ENCODE data around the gene TBC1D25. TPM values are rescaled to one million over a fixed set of nuclear protein-coding genes. Genes with fewer than 3 reads are reported as not detected.
"Not testable (repeated sequence)": the region's sequence is repeated elsewhere in the genome, so short reads cannot be mapped to it uniquely, and the experiment has no call there.

The TBC1D25 gene
- total RNA-seq, 1 donor from 2014 or later = 12.5 TPM

GRCh38 chrX:48514868-48515460 lies 24.6 kb upstream of the TBC1D25 start:
- H3K27me3 Mint-ChIP-seq (ENCODE audit: unreplicated experiment) = peaks cover 3% of the 10 kb centered on the region
- peaks cover 9% of the 10 kb centered on the region for H3K36me3 Mint-ChIP-seq (ENCODE audit: low read depth, unreplicated experiment)
- no peak for DNase-seq (ENCODE audit: low spot score)
- H3K27ac Mint-ChIP-seq (ENCODE audit: unreplicated experiment) = no peak overlapping the region
- no peaks in the 10 kb centered on the region for H3K4me1 Mint-ChIP-seq (ENCODE audit: unreplicated experiment)
- H3K4me3 Mint-ChIP-seq (ENCODE audit: unreplicated experiment) = no peak overlapping the region
- H3K9me3 Mint-ChIP-seq (ENCODE audit: unreplicated experiment) = no peaks in the 10 kb centered on the region
- TF ChIP-seq CTCF (IDR thresholded peaks at IDR 0.05; ENCODE audit: unreplicated experiment) = no peak

GRCh38 chrX:48515842-48516241 lies 23.7 kb upstream of the TBC1D25 start:
- TF ChIP-seq CTCF (IDR thresholded peaks at IDR 0.05; ENCODE audit: unreplicated experiment) = no peak
- DNase-seq (ENCODE audit: low spot score) = no peak
- Mint-ChIP-seq H3K4me1 (ENCODE audit: unreplicated experiment) (peaks cover 3% of the 10 kb centered on the region), H3K4me3 (ENCODE audit: unreplicated experiment) (no peak overlapping the region), H3K36me3 (ENCODE audit: low read depth, unreplicated experiment) (peaks cover 6% of the 10 kb centered on the region), H3K27me3 (ENCODE audit: unreplicated experiment) (peaks cover 3% of the 10 kb centered on the region), H3K9me3 (ENCODE audit: unreplicated experiment) (no peaks in the 10 kb centered on the region), H3K27ac (ENCODE audit: unreplicated experiment) (no peak overlapping the region)

GRCh38 chrX:48516285-48516684 lies 23.2 kb upstream of the TBC1D25 start:
- Mint-ChIP-seq H3K4me1 (ENCODE audit: unreplicated experiment) (peaks cover 3% of the 10 kb centered on the region), H3K9me3 (ENCODE audit: unreplicated experiment) (no peaks in the 10 kb centered on the region)

GRCh38 chrX:48516987-48517386 lies 22.5 kb upstream of the TBC1D25 start:
- peaks cover 6% of the 10 kb centered on the region for H3K36me3 Mint-ChIP-seq (ENCODE audit: low read depth, unreplicated experiment)
- no peaks in the 10 kb centered on the region for H3K9me3 Mint-ChIP-seq (ENCODE audit: unreplicated experiment)
- TF ChIP-seq CTCF (IDR thresholded peaks at IDR 0.05; ENCODE audit: unreplicated experiment) = no peak
- no peak overlapping the region for H3K4me3 Mint-ChIP-seq (ENCODE audit: unreplicated experiment)
- H3K4me1 Mint-ChIP-seq (ENCODE audit: unreplicated experiment) = peaks cover 3% of the 10 kb centered on the region
- H3K27me3 Mint-ChIP-seq (ENCODE audit: unreplicated experiment) = peaks cover 3% of the 10 kb centered on the region
- no peak for DNase-seq (ENCODE audit: low spot score)
- no peak overlapping the region for H3K27ac Mint-ChIP-seq (ENCODE audit: unreplicated experiment)

More at GRCh38 chrX:48516285-48516684, 23.2 kb upstream of the TBC1D25 start:
- H3K36me3 Mint-ChIP-seq (ENCODE audit: low read depth, unreplicated experiment) = peaks cover 6% of the 10 kb centered on the region
- TF ChIP-seq CTCF (IDR thresholded peaks at IDR 0.05; ENCODE audit: unreplicated experiment) = no peak
- peaks cover 3% of the 10 kb centered on the region for H3K27me3 Mint-ChIP-seq (ENCODE audit: unreplicated experiment)
- DNase-seq (ENCODE audit: low spot score) = no peak
- H3K27ac Mint-ChIP-seq (ENCODE audit: unreplicated experiment) = no peak overlapping the region
- peak overlapping the region; percentile 35 for H3K4me3 Mint-ChIP-seq (ENCODE audit: unreplicated experiment)

- not testable (repeated sequence) for DNase-seq (ENCODE audit: low spot score); H3K36me3 Mint-ChIP-seq (ENCODE audit: low read depth, unreplicated experiment); H3K4me3 Mint-ChIP-seq (ENCODE audit: unreplicated experiment); H3K4me1 Mint-ChIP-seq (ENCODE audit: unreplicated experiment); H3K27ac Mint-ChIP-seq (ENCODE audit: unreplicated experiment); H3K9me3 Mint-ChIP-seq (ENCODE audit: unreplicated experiment); H3K27me3 Mint-ChIP-seq (ENCODE audit: unreplicated experiment)
These were observed 20.0 kb upstream of the TBC1D25 start for GRCh38 chrX:48519481-48519880.
